Upper lobe of left lung (tissue), 4 donors: ENCODE data around the gene IFT43.

Experiments
- EP300 ChIP-seq, 4 donors: sonication (generic); formaldehyde crosslinking; IDR thresholded peaks; one replicate each; pipeline ENCODE4 v1.5.1; 2017; ENCODE audit warnings: antibody characterized with exemption in 4 of 4, control low read depth in 2 of 4
- POLR2A ChIP-seq, 4 donors: fragments of 450-650 bp; IDR thresholded peaks; one replicate each; pipeline ENCODE4 v1.5.1; 2016 to 2017; ENCODE audit warnings: antibody characterized with exemption in 4 of 4, mild to moderate bottlenecking in 2 of 4
- TF ChIP-seq, protein P1 (sequence below), 6 experiments: fragments of 450-650 bp in 4 of 6; fragments of 200-600 bp in 2 of 6; sonication (generic) in 2 of 6; IDR thresholded peaks; one replicate each; pipeline ENCODE4 v1.5.1; 2016 to 2019; ENCODE audit warnings: antibody characterized with exemption in 6 of 6

DNA sequence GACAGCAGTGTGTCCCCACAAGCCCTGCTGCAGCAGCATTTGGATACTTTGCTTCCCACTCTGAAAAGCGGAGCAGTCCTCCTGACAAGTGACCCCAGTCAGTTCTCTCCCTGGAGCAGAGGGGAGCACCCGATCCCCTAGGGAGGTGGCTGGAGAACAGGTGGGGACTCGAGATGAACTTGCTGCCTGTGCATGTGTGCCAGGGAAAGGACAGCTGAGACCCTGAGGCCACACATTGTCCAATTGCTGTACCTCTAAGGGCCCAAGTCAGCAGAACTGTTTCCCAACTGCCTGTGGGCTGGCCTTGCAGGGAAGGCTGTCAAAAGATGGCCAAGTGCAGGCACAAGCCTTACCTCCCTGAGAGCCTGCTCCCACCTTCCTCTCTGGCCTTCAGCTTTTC, 55.1 kb downstream of the IFT43 start:
- TF ChIP-seq, protein P1, sequence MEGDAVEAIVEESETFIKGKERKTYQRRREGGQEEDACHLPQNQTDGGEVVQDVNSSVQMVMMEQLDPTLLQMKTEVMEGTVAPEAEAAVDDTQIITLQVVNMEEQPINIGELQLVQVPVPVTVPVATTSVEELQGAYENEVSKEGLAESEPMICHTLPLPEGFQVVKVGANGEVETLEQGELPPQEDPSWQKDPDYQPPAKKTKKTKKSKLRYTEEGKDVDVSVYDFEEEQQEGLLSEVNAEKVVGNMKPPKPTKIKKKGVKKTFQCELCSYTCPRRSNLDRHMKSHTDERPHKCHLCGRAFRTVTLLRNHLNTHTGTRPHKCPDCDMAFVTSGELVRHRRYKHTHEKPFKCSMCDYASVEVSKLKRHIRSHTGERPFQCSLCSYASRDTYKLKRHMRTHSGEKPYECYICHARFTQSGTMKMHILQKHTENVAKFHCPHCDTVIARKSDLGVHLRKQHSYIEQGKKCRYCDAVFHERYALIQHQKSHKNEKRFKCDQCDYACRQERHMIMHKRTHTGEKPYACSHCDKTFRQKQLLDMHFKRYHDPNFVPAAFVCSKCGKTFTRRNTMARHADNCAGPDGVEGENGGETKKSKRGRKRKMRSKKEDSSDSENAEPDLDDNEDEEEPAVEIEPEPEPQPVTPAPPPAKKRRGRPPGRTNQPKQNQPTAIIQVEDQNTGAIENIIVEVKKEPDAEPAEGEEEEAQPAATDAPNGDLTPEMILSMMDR (IDR thresholded peaks at IDR 0.05): no peak
- TF ChIP-seq EP300 (IDR thresholded peaks at IDR 0.05) (no peak), POLR2A (IDR thresholded peaks at IDR 0.05) (no peak)
